ENCODE measurements around the gene CD6.
A peak's percentile ranks its signal among the peaks of the same experiment; 100 is the strongest.
"Not testable (repeated sequence)": the region's sequence is repeated elsewhere in the genome, so short reads cannot be mapped to it uniquely, and the experiment has no call there.

CD6 gene

DNA sequence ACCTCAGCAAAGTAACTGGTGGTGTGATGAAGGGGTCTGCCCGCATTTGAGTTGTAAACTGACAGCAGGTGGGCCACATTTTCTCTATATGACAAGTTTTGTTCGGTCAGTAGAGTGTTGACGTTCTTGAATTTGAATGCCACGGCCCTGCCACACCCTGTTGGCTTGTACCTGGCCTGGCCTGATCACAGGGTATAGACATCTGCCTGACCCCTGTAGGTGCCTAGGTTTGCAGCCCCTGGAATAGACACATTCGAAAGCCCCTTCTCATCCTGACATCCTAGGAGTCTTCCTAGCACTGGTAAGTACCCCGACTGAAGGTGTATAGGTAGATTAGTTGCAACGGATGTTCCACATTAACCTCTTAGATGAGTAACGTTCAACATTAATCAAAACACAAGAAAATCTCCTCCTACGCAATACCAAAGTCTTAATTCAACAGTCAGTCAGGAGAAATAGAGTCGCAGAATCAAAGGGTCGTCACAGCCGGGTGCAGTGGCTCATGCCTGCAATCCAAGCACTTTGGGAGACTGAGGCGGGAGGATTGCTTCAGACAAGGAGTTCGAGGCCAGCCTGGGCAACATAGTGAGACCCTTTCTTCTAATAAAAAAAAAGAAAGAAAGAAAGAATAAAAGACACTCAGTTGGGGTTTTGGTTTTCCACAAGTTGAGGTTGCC, 87.2 kb downstream of the CD6 start:
- Mint-ChIP-seq H3K27ac (no peak overlapping the region), H3K36me3 (ENCODE audit: low read depth) (peaks cover 46% of the 10 kb centered on the region), H3K9me3 (no peaks in the 10 kb centered on the region), H3K4me1 (ENCODE audit: low read depth) (peaks cover 65% of the 10 kb centered on the region), H3K27me3 (ENCODE audit: low read depth) (no peaks in the 10 kb centered on the region), H3K4me3 (peak overlapping the region; percentile 1)

DNA sequence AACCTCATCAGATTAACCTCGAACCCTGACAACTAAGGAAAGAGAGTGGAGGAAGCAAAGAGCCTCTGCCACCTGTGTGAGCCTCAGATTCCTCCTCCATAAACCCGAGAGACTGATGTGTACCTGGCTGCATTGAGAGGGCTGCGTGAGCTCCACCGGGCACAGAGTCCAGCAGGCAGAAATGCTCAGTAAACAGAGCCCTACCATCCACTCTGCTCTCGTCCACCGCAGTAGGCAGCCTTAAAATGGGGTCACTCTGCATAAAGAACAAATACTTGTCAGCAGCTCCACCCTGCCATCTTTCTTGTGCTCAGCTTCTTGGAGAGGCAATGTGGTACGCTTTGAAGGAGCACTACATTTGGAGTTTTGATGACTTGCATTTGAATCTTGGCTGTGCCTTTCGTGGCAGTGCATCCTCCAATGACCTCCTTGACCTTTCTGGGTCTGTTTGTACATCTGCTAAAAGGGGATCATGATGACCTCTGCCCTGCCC, 87.8 kb downstream of the CD6 start:
- no peaks in the 10 kb centered on the region for H3K9me3 Mint-ChIP-seq
- no peaks in the 10 kb centered on the region for H3K27me3 Mint-ChIP-seq (ENCODE audit: low read depth)
- H3K36me3 Mint-ChIP-seq (ENCODE audit: low read depth) = peaks cover 41% of the 10 kb centered on the region
- H3K4me1 Mint-ChIP-seq (ENCODE audit: low read depth) = peaks cover 62% of the 10 kb centered on the region
- no peak overlapping the region for H3K27ac Mint-ChIP-seq
- H3K4me3 Mint-ChIP-seq = no peak overlapping the region

- H3K4me1 Mint-ChIP-seq (ENCODE audit: low read depth) = peaks cover 64% of the 10 kb centered on the region
- peak overlapping the region; percentile 98 for H3K27ac Mint-ChIP-seq
- H3K36me3 Mint-ChIP-seq (ENCODE audit: low read depth) = peaks cover 48% of the 10 kb centered on the region
Measured at GRCh38 chr11:61061081-61061826, 89.8 kb downstream of the CD6 start.

DNA sequence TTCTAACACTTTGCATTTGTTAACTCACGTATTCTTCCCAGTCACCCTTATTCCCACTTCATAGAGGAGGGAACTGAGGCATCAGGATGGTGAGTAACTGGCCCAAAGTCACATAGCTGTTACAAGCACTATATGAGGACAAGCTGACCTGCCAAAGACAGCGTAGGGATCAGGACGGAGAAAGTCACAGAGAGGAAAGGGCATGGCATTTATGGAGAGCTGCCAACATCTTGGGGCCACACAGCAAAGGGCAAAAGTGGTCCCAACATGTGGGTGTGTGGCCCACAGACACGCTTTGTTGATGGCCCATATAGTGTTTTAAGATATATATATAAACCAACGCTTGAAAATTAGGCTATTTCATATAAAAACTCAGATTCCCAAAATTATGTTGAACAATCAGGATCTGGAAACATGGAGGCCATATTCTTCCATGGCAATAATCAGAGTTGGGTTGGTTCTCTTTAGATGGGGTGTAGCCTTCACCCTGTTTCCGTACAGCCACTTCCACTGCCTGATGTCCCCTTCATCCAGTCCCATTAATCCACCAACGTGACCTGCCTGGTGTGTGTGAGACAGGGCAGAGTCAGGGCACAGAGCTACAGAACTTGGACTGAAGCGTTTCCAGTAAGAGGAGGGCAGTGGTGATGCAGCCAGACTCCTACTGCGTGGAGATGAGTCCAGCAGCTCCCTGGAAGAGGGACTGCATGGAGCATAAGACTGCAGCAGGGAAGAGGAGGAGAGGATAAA, 90.9 kb downstream of the CD6 start:
- H3K9me3 Mint-ChIP-seq = no peaks in the 10 kb centered on the region
- no peaks in the 10 kb centered on the region for H3K27me3 Mint-ChIP-seq (ENCODE audit: low read depth)
- H3K4me3 Mint-ChIP-seq = no peak overlapping the region
- peaks cover 51% of the 10 kb centered on the region for H3K36me3 Mint-ChIP-seq (ENCODE audit: low read depth)
- peak overlapping the region; percentile 66 for H3K27ac Mint-ChIP-seq
- peaks cover 65% of the 10 kb centered on the region for H3K4me1 Mint-ChIP-seq (ENCODE audit: low read depth)

More at GRCh38 chr11:61061081-61061826, 89.8 kb downstream of the CD6 start:
- Mint-ChIP-seq H3K27me3 (ENCODE audit: low read depth) (no peaks in the 10 kb centered on the region), H3K4me3 (peak overlapping the region; percentile 82), H3K9me3 (no peaks in the 10 kb centered on the region)

GRCh38 chr11:61065236-61065635, 93.8 kb downstream of the CD6 start:
- peak overlapping the region; percentile 79 for H3K4me3 Mint-ChIP-seq
- peak overlapping the region; percentile 62 for H3K27ac Mint-ChIP-seq
- H3K4me1 Mint-ChIP-seq (ENCODE audit: low read depth) = peaks cover 64% of the 10 kb centered on the region
- H3K9me3 Mint-ChIP-seq; H3K27me3 Mint-ChIP-seq (ENCODE audit: low read depth): not testable (repeated sequence)
- peaks cover 42% of the 10 kb centered on the region for H3K36me3 Mint-ChIP-seq (ENCODE audit: low read depth)

GRCh38 chr11:61065955-61066638, 94.6 kb downstream of the CD6 start:
- peaks cover 66% of the 10 kb centered on the region for H3K4me1 Mint-ChIP-seq (ENCODE audit: low read depth)
- peaks cover 42% of the 10 kb centered on the region for H3K36me3 Mint-ChIP-seq (ENCODE audit: low read depth)
- H3K27ac Mint-ChIP-seq = peak overlapping the region; percentile 87
- H3K9me3 Mint-ChIP-seq = no peaks in the 10 kb centered on the region
- H3K4me3 Mint-ChIP-seq = peak overlapping the region; percentile 79
- no peaks in the 10 kb centered on the region for H3K27me3 Mint-ChIP-seq (ENCODE audit: low read depth)

GRCh38 chr11:61066645-61067044, 95.2 kb downstream of the CD6 start:
- H3K27me3 Mint-ChIP-seq (ENCODE audit: low read depth) = no peaks in the 10 kb centered on the region
- H3K9me3 Mint-ChIP-seq = no peaks in the 10 kb centered on the region
- H3K36me3 Mint-ChIP-seq (ENCODE audit: low read depth) = peaks cover 43% of the 10 kb centered on the region
- H3K4me1 Mint-ChIP-seq (ENCODE audit: low read depth) = peaks cover 67% of the 10 kb centered on the region
- no peak overlapping the region for H3K4me3 Mint-ChIP-seq
- no peak overlapping the region for H3K27ac Mint-ChIP-seq

DNA sequence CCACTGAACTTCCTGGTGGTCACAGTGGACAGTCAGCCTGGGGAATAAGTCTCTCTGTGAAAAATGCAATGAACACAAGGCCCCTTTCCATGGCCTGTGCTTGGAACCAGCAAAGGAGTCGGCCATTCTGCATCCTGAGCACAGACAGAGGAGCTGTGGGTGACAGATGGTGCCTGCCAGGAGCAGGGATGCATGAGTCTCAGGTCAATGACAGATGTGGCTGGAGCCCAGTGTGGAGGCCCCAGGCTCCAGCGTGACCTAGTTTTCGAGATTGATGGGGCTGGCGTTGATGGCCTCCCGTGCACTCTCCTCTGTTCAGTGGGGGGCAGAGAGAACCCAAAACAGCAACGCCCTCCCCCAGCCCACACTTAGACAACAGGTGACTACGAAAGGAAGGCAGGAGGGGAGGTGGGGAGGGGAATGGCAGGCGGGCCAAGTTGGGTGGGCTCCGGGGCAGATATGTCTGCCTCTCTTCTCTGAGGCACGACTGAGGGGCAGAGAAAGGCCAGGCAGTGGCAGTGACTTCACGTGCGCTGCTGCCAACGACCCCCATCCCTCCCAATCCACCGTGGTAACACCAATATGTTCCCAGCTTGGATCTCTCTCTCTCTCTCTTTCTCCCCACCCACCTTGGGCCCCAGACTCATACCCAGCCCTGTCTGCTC, 96.4 kb downstream of the CD6 start:
- peaks cover 65% of the 10 kb centered on the region for H3K4me1 Mint-ChIP-seq (ENCODE audit: low read depth)
- H3K27ac Mint-ChIP-seq = no peak overlapping the region
- no peak overlapping the region for H3K4me3 Mint-ChIP-seq
- no peaks in the 10 kb centered on the region for H3K27me3 Mint-ChIP-seq (ENCODE audit: low read depth)
- H3K9me3 Mint-ChIP-seq = no peaks in the 10 kb centered on the region
- peaks cover 38% of the 10 kb centered on the region for H3K36me3 Mint-ChIP-seq (ENCODE audit: low read depth)

DNA sequence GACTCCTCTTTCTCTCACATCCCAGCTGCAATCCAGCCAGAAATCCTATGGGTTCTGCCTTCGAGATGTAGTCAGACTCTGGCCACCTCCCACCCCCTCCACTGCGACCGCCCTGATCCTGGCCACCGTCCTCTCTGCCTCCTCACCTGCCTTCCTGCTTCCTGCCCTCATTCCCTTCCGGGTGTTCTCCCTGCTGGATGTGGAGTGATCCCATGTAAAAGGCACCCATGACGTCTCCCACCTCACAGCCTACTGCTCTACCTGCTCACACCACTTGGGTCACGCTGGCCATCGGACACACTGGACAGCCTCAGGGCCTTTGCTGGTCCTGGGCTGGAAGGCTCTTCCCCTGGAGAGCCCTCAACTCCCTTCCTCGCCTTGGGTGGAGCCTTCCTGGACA, 97.1 kb downstream of the CD6 start:
- no peak overlapping the region for H3K4me3 Mint-ChIP-seq
- H3K36me3 Mint-ChIP-seq (ENCODE audit: low read depth) = peaks cover 33% of the 10 kb centered on the region
- peaks cover 59% of the 10 kb centered on the region for H3K4me1 Mint-ChIP-seq (ENCODE audit: low read depth)
- peak overlapping the region; percentile 7 for H3K27ac Mint-ChIP-seq
- no peaks in the 10 kb centered on the region for H3K9me3 Mint-ChIP-seq
- H3K27me3 Mint-ChIP-seq (ENCODE audit: low read depth) = no peaks in the 10 kb centered on the region

DNA sequence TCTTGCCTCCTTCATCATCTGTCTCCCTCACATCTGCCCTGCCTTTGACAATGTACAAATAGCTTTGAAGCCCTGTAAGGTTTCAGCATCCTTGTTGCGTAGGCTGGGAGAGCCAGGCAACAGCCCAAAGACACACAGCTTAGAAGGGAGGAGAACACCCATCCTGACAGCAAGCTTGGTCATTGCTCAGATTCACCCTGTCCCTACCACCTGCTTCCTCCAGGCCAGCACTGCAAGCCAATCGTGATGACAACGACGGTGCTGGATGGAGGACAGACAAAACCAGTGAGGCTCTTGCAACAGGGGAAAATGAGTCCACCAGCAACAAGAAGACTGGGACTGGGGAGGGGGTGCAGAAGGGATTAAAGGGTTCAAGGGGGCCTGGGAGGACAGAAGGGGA, 97.9 kb downstream of the CD6 start:
- Mint-ChIP-seq H3K9me3 (no peaks in the 10 kb centered on the region), H3K36me3 (ENCODE audit: low read depth) (peaks cover 38% of the 10 kb centered on the region), H3K4me1 (ENCODE audit: low read depth) (peaks cover 61% of the 10 kb centered on the region), H3K4me3 (no peak overlapping the region), H3K27me3 (ENCODE audit: low read depth) (no peaks in the 10 kb centered on the region), H3K27ac (no peak overlapping the region)
